ENCODE data around the gene HNF4A. TPM values are rescaled to one million over a fixed set of nuclear protein-coding genes. Genes with fewer than 3 reads are reported as not detected.

HNF4A gene
- total RNA-seq, 2 experiments from 2014 or later, result not detected

- no peak overlapping the region for H3K4me3 ChIP-seq (ENCODE audit: low read depth, low read length, poor library complexity, severe bottlenecking)
- intact Hi-C loops (cut with micrococcal nuclease; ENCODE audit: unreplicated experiment), result no loop called here
- BruUV-seq (replicated peaks), result no TSS peak
- H3K36me3 ChIP-seq (ENCODE audit: insufficient read depth, low read length), result no peaks in the 10 kb centered on the region
- H2AFZ ChIP-seq (ENCODE audit: low read length), result no peak overlapping the region
- ChIA-PET CTCF (ENCODE audit: unreplicated experiment) (no interaction called here), POLR2A (no interaction called here)
- DNase-seq (ENCODE audit: low spot score), result peak; percentile 24
- no peaks in the 10 kb centered on the region for H3K4me1 ChIP-seq (ENCODE audit: insufficient read depth, low read length, poor library complexity, severe bottlenecking)
- no peaks in the 10 kb centered on the region for H3K9me2 ChIP-seq (ENCODE audit: insufficient read depth, low read length)
- TF ChIP-seq EZH2phosphoT487 (IDR thresholded peaks at IDR 0.05; ENCODE audit: borderline replicate concordance, low read depth, low read length) (no peak), CTCF (conservative IDR thresholded peaks at IDR 0.05; ENCODE audit: low read length) (peak; percentile 71)
- no peaks in the 10 kb centered on the region for H3K9me3 ChIP-seq (ENCODE audit: low read length)
- no peaks in the 10 kb centered on the region for H4K20me1 ChIP-seq (ENCODE audit: insufficient read depth, low read length)
- no peak overlapping the region for H3K4me2 ChIP-seq (ENCODE audit: low read length)
- no peak overlapping the region for H3K27ac ChIP-seq (ENCODE audit: low read depth, low read length, poor library complexity, severe bottlenecking)
- no peaks in the 10 kb centered on the region for H3K79me2 ChIP-seq (ENCODE audit: insufficient read depth, low read depth, low read length)
These were observed 93.5 kb downstream of the HNF4A start for GRCh38 chr20:44448753-44449546.

- H4K20me1 ChIP-seq (ENCODE audit: insufficient read depth, low read length), result no peaks in the 10 kb centered on the region
- DNase-seq (ENCODE audit: low spot score), result no peak
- no peak overlapping the region for H3K4me2 ChIP-seq (ENCODE audit: low read length)
- H3K36me3 ChIP-seq (ENCODE audit: insufficient read depth, low read length), result no peaks in the 10 kb centered on the region
- ChIA-PET CTCF (ENCODE audit: unreplicated experiment) (no interaction called here), POLR2A (interaction anchor here (0.9 kb wide), 1 partner anchor 10 kb away, joined by 4 read pairs; no protein-coding TSS in a partner anchor)
- H3K4me1 ChIP-seq (ENCODE audit: insufficient read depth, low read length, poor library complexity, severe bottlenecking), result no peaks in the 10 kb centered on the region
- no TSS peak for BruUV-seq (replicated peaks)
- no peak overlapping the region for H3K27ac ChIP-seq (ENCODE audit: low read depth, low read length, poor library complexity, severe bottlenecking)
- H3K9me3 ChIP-seq (ENCODE audit: low read length), result no peaks in the 10 kb centered on the region
- H2AFZ ChIP-seq (ENCODE audit: low read length), result no peak overlapping the region
- TF ChIP-seq EZH2phosphoT487 (IDR thresholded peaks at IDR 0.05; ENCODE audit: borderline replicate concordance, low read depth, low read length), result no peak
- TF ChIP-seq CTCF (conservative IDR thresholded peaks at IDR 0.05; ENCODE audit: low read length), result no peak
- H3K79me2 ChIP-seq (ENCODE audit: insufficient read depth, low read depth, low read length), result no peaks in the 10 kb centered on the region
- no peak overlapping the region for H3K4me3 ChIP-seq (ENCODE audit: low read depth, low read length, poor library complexity, severe bottlenecking)
- no peaks in the 10 kb centered on the region for H3K9me2 ChIP-seq (ENCODE audit: insufficient read depth, low read length)
- intact Hi-C loops (cut with micrococcal nuclease; ENCODE audit: unreplicated experiment), result no loop called here
These were observed 94.4 kb downstream of the HNF4A start for GRCh38 chr20:44449864-44450263.

- Histone ChIP-seq H3K9me3 (ENCODE audit: low read length) (no peaks in the 10 kb centered on the region), H3K4me2 (ENCODE audit: low read length) (no peak overlapping the region), H4K20me1 (ENCODE audit: insufficient read depth, low read length) (no peaks in the 10 kb centered on the region), H3K9me2 (ENCODE audit: insufficient read depth, low read length) (no peaks in the 10 kb centered on the region), H3K79me2 (ENCODE audit: insufficient read depth, low read depth, low read length) (no peaks in the 10 kb centered on the region), H3K27ac (ENCODE audit: low read depth, low read length, poor library complexity, severe bottlenecking) (no peak overlapping the region), H2AFZ (ENCODE audit: low read length) (no peak overlapping the region), H3K4me3 (ENCODE audit: low read depth, low read length, poor library complexity, severe bottlenecking) (no peak overlapping the region), H3K4me1 (ENCODE audit: insufficient read depth, low read length, poor library complexity, severe bottlenecking) (no peaks in the 10 kb centered on the region), H3K36me3 (ENCODE audit: insufficient read depth, low read length) (no peaks in the 10 kb centered on the region)
- CTCF ChIA-PET (ENCODE audit: unreplicated experiment), result no interaction called here
- no TSS peak for BruUV-seq (replicated peaks)
- TF ChIP-seq CTCF (conservative IDR thresholded peaks at IDR 0.05; ENCODE audit: low read length) (no peak), EZH2phosphoT487 (IDR thresholded peaks at IDR 0.05; ENCODE audit: borderline replicate concordance, low read depth, low read length) (no peak)
- no peak for DNase-seq (ENCODE audit: low spot score)
- POLR2A ChIA-PET, result interaction anchor here (0.7 to 0.9 kb wide), 2 partner anchors 9 to 524 kb away, joined by 3 to 4 read pairs; no protein-coding TSS in a partner anchor
- intact Hi-C loops (cut with micrococcal nuclease; ENCODE audit: unreplicated experiment), result no loop called here
These were observed 94.9 kb downstream of the HNF4A start for GRCh38 chr20:44450281-44450889.

Measured in OCI-LY7 (cell line).